GM12864 (cell line): ENCODE results near the gene PXDN.
"Not testable (repeated sequence)": the region's sequence is repeated elsewhere in the genome, so short reads cannot be mapped to it uniquely, and the experiment has no call there.

Experiments used
- DNase-seq: peaks from one replicate; pipeline ENCODE4 v3.0.0-alpha.2; 2011; ENCODE audit warnings: low read depth
- H3K4me3 ChIP-seq: 2 replicates; pipeline ENCODE4 v1.5.1; 2011; ENCODE audit warnings: mild to moderate bottlenecking, low read depth, low read length, control low read depth
- CTCF ChIP-seq: IDR thresholded peaks from 2 replicates; pipeline ENCODE4 v1.5.1; 2011; ENCODE audit warnings: low read depth, mild to moderate bottlenecking, moderate library complexity, low read length, control low read depth, inconsistent platforms; ENCODE audit errors: missing control alignments

PXDN gene

GRCh38 chr2:1625281-1626001 lies 118.9 kb downstream of the PXDN start:
- DNase-seq: no peak
- TF ChIP-seq CTCF: no peak
- no peak overlapping the region for H3K4me3 ChIP-seq

GRCh38 chr2:1623906-1624445 lies 120.3 kb downstream of the PXDN start:
- TF ChIP-seq CTCF: no peak
- no peak for DNase-seq
- H3K4me3 ChIP-seq: no peak overlapping the region

GRCh38 chr2:1622521-1623200 lies 121.7 kb downstream of the PXDN start:
- DNase-seq: no peak
- TF ChIP-seq CTCF: no peak
- H3K4me3 ChIP-seq: no peak overlapping the region

- not testable (repeated sequence) for H3K4me3 ChIP-seq, DNase-seq
Measured at GRCh38 chr2:1621976-1622375, 122.3 kb downstream of the PXDN start.

- no peak for TF ChIP-seq CTCF
- DNase-seq: no peak
- no peak overlapping the region for H3K4me3 ChIP-seq
Measured at GRCh38 chr2:1621501-1621900, 122.8 kb downstream of the PXDN start.

GRCh38 chr2:1621041-1621440 lies 123.3 kb downstream of the PXDN start:
- no peak for DNase-seq
- no peak overlapping the region for H3K4me3 ChIP-seq
- no peak for TF ChIP-seq CTCF

- H3K4me3 ChIP-seq: no peak overlapping the region
- DNase-seq: no peak
- TF ChIP-seq CTCF: no peak
Measured at GRCh38 chr2:1620081-1620480, 124.2 kb downstream of the PXDN start.
